Thoracic aorta (tissue), 2 donors: ENCODE results near the gene SERPINB5. TPM values are rescaled to one million over a fixed set of nuclear protein-coding genes. Genes with fewer than 3 reads are reported as not detected.

Experiments used
- ATAC-seq: fragments of 150-250 bp; one replicate; pipeline ENCODE4 v1.8.0; 2017; ENCODE audit warnings: low read depth; ENCODE audit not compliant: insufficient number of reproducible peaks, low FRiP score
- DNase-seq: peaks from one replicate; pipeline ENCODE4 v3.0.0-alpha.2; 2020; ENCODE audit warnings: low spot score
- H3K27ac ChIP-seq, 2 donors: fragments of 200-600 bp; sonication (generic); 1 replicate in 1 of 2; 2 replicates in 1 of 2; pipeline ENCODE4 v1.5.1; 2016; ENCODE audit warnings: mild to moderate bottlenecking in 2 of 2, moderate library complexity in 2 of 2
- H3K27me3 ChIP-seq: fragments of 200-600 bp; sonication (generic); replicated peaks from 2 replicates; pipeline ENCODE4 v1.6.0; 2016; ENCODE audit warnings: mild to moderate bottlenecking; ENCODE audit not compliant: insufficient read depth
- H3K36me3 ChIP-seq: fragments of 200-600 bp; sonication (generic); one replicate; pipeline ENCODE4 v1.5.1; 2016
- H3K4me1 ChIP-seq, 2 donors: fragments of 200-600 bp; sonication (generic); 1 replicate in 1 of 2; 2 replicates in 1 of 2; pipeline versions ENCODE4 v1.5.1 to v1.6.0; 2016; ENCODE audit warnings: low read depth in 2 of 2, mild to moderate bottlenecking in 1 of 2; ENCODE audit not compliant: control insufficient read depth in 1 of 2
- H3K4me3 ChIP-seq: fragments of 200-600 bp; sonication (generic); 2 replicates; pipeline ENCODE4 v1.5.1; 2016; ENCODE audit warnings: mild to moderate bottlenecking
- H3K9me3 ChIP-seq: fragments of 200-600 bp; sonication (generic); 2 replicates; pipeline ENCODE4 v1.5.1; 2016
- CTCF ChIP-seq: fragments of 200-600 bp; sonication (generic); IDR thresholded peaks from one replicate; pipeline ENCODE4 v1.5.1; 2019; ENCODE audit warnings: antibody characterized with exemption
- total RNA-seq, 2 donors: library from RNA; depleted of rRNA; stranded (reverse); fragments of >200 nt; gene quantifications; one replicate each; pipeline versions ENCODE4 v1.1.0 to v1.2.3, GENCODE V29; 2016

Gene SERPINB5
- total RNA-seq, 2 donors from 2014 or later: 0.41 to 0.63 TPM

GRCh38 chr18:63514888-63515678 lies 38.3 kb downstream of the SERPINB5 start:
- no peak overlapping the region for H3K4me3 ChIP-seq
- DNase-seq: no peak
- no peak for ATAC-seq
- no peaks in the 10 kb centered on the region for H3K27me3 ChIP-seq
- no peaks in the 10 kb centered on the region for H3K36me3 ChIP-seq
- no peaks in the 10 kb centered on the region for H3K9me3 ChIP-seq
- no peak overlapping the region for H3K27ac ChIP-seq
- peak; percentile 9 for TF ChIP-seq CTCF
- H3K4me1 ChIP-seq: no peaks in the 10 kb centered on the region

- Histone ChIP-seq H3K4me1 (no peaks in the 10 kb centered on the region), H3K36me3 (no peaks in the 10 kb centered on the region), H3K27ac (no peak overlapping the region), H3K27me3 (no peaks in the 10 kb centered on the region), H3K9me3 (no peaks in the 10 kb centered on the region), H3K4me3 (no peak overlapping the region)
- DNase-seq: no peak
- no peak for ATAC-seq
- TF ChIP-seq CTCF: no peak
Measured at GRCh38 chr18:63515801-63516200, 39.0 kb downstream of the SERPINB5 start.

- peak; percentile 86 for ATAC-seq
- H3K27me3 ChIP-seq: no peaks in the 10 kb centered on the region
- no peak overlapping the region for H3K4me3 ChIP-seq
- H3K9me3 ChIP-seq: no peaks in the 10 kb centered on the region
- DNase-seq: peak; percentile 21
- peak; percentile 73 for TF ChIP-seq CTCF
- H3K27ac ChIP-seq: no peak overlapping the region
- no peaks in the 10 kb centered on the region for H3K36me3 ChIP-seq
- no peaks in the 10 kb centered on the region for H3K4me1 ChIP-seq
Measured at GRCh38 chr18:63518178-63519012, 41.6 kb downstream of the SERPINB5 start.

- Histone ChIP-seq H3K9me3 (no peaks in the 10 kb centered on the region), H3K27me3 (no peaks in the 10 kb centered on the region), H3K36me3 (no peaks in the 10 kb centered on the region), H3K27ac (no peak overlapping the region), H3K4me1 (no peaks in the 10 kb centered on the region), H3K4me3 (no peak overlapping the region)
- no peak for ATAC-seq
- no peak for TF ChIP-seq CTCF
- DNase-seq: no peak
Measured at GRCh38 chr18:63520053-63520685, 43.4 kb downstream of the SERPINB5 start.

GRCh38 chr18:63523660-63524059 lies 46.9 kb downstream of the SERPINB5 start:
- no peaks in the 10 kb centered on the region for H3K36me3 ChIP-seq
- TF ChIP-seq CTCF: no peak
- H3K4me1 ChIP-seq: no peaks in the 10 kb centered on the region
- DNase-seq: no peak
- H3K27ac ChIP-seq: no peak overlapping the region
- no peak for ATAC-seq
- no peak overlapping the region for H3K4me3 ChIP-seq
- H3K27me3 ChIP-seq: no peaks in the 10 kb centered on the region
- no peaks in the 10 kb centered on the region for H3K9me3 ChIP-seq
